ENCODE results near the gene SETD5.

GRCh38 chr3:9435316-9435715, 37.9 kb downstream of the SETD5 start:
- TF ChIP-seq PATZ1 (CRISPR knock-in tag; IDR thresholded peaks at IDR 0.05; ENCODE audit: borderline replicate concordance) = no peak
- no peak for TF ChIP-seq BACH2 (CRISPR knock-in tag; IDR thresholded peaks at IDR 0.05; ENCODE audit: borderline replicate concordance)
